GM18502 (cell line): ENCODE measurements around the gene CHN2.

Experiments used
- ATAC-seq: cut with Tn5 transposase; IDR thresholded peaks from one replicate; pipeline ENCODE4 v1.9.1; 2021; ENCODE audit warnings: mild to moderate bottlenecking; ENCODE audit not compliant: unreplicated experiment, poor library complexity

The CHN2 gene

GRCh38 chr7:29194594-29195427 is at the start of gene CHN2:
TSS of gene CHN2 (plus strand) at chr7:29194775.
- ATAC-seq: no peak

GRCh38 chr7:29145553-29146056 is 49.0 kb upstream of the CHN2 start:
- ATAC-seq: no peak

- ATAC-seq: no peak
These were observed 48.4 kb upstream of the CHN2 start, which contains the start of gene CPVL for GRCh38 chr7:29146057-29146706. TSS of gene CPVL (minus strand) at chr7:29146537. CDS start at chr7:29121061, 25,476 bp downstream.

- no peak for ATAC-seq
These were observed 47.5 kb upstream of the CHN2 start for GRCh38 chr7:29146888-29147609.

GRCh38 chr7:29147821-29148220 is 46.8 kb upstream of the CHN2 start:
- ATAC-seq: no peak

GRCh38 chr7:29149036-29149435 is 45.5 kb upstream of the CHN2 start:
- no peak for ATAC-seq

GRCh38 chr7:29150856-29151255 is 43.7 kb upstream of the CHN2 start:
- ATAC-seq: no peak

GRCh38 chr7:29154076-29154475 is 40.5 kb upstream of the CHN2 start:
- no peak for ATAC-seq

GRCh38 chr7:29156907-29157452 is 37.6 kb upstream of the CHN2 start:
- no peak for ATAC-seq

- no peak for ATAC-seq
These were observed 35.7 kb upstream of the CHN2 start for GRCh38 chr7:29158795-29159423.

GRCh38 chr7:29160080-29160479 is 34.5 kb upstream of the CHN2 start:
- ATAC-seq: no peak

- ATAC-seq: no peak
These were observed 33.3 kb upstream of the CHN2 start for GRCh38 chr7:29161231-29161630.

- ATAC-seq: no peak
These were observed 32.0 kb upstream of the CHN2 start for GRCh38 chr7:29162577-29162976.

GRCh38 chr7:29163854-29164253 is 30.7 kb upstream of the CHN2 start:
- ATAC-seq: no peak

- no peak for ATAC-seq
These were observed 26.9 kb upstream of the CHN2 start for GRCh38 chr7:29167721-29168120.

- ATAC-seq: no peak
These were observed 23.8 kb upstream of the CHN2 start for GRCh38 chr7:29170781-29171180.

GRCh38 chr7:29173458-29173857 is 21.1 kb upstream of the CHN2 start:
- ATAC-seq: no peak

GRCh38 chr7:29177963-29178600 is 16.5 kb upstream of the CHN2 start:
- ATAC-seq: no peak

GRCh38 chr7:29179115-29179514 is 15.5 kb upstream of the CHN2 start:
- no peak for ATAC-seq

GRCh38 chr7:29184599-29184998 is 10.0 kb upstream of the CHN2 start:
- ATAC-seq: no peak
